Measurements from ENCODE around the gene PHYHD1. TPM values are rescaled to one million over a fixed set of nuclear protein-coding genes. Genes with fewer than 3 reads are reported as not detected.
"Not testable (repeated sequence)": the region's sequence is repeated elsewhere in the genome, so short reads cannot be mapped to it uniquely, and the experiment has no call there.

The PHYHD1 gene
- total RNA-seq, 1 experiment from 2014 or later = 18.0 TPM

GRCh38 chr9:128947527-128948301 is 26.9 kb downstream of the PHYHD1 start, which contains the start of the genes DOLK and NUP188:
TSS of gene DOLK (minus strand) at chr9:128947603. CDS start at chr9:128947303, 300 bp downstream.
TSS of gene NUP188 (plus strand) at chr9:128947699. CDS start at chr9:128947720, 21 bp downstream.
- peak within 1 kb of the TSS; percentile 90 to 100 (median 99) for H3K27ac Mint-ChIP-seq
- H2AFZ ChIP-seq (ENCODE audit: low read length) = no peak within 1 kb of the TSS
- TF ChIP-seq, protein P1, sequence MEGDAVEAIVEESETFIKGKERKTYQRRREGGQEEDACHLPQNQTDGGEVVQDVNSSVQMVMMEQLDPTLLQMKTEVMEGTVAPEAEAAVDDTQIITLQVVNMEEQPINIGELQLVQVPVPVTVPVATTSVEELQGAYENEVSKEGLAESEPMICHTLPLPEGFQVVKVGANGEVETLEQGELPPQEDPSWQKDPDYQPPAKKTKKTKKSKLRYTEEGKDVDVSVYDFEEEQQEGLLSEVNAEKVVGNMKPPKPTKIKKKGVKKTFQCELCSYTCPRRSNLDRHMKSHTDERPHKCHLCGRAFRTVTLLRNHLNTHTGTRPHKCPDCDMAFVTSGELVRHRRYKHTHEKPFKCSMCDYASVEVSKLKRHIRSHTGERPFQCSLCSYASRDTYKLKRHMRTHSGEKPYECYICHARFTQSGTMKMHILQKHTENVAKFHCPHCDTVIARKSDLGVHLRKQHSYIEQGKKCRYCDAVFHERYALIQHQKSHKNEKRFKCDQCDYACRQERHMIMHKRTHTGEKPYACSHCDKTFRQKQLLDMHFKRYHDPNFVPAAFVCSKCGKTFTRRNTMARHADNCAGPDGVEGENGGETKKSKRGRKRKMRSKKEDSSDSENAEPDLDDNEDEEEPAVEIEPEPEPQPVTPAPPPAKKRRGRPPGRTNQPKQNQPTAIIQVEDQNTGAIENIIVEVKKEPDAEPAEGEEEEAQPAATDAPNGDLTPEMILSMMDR (conservative IDR thresholded peaks at IDR 0.05) = no peak
- H3K4me2 ChIP-seq (ENCODE audit: insufficient read depth, insufficient read length, low read length) = peak within 1 kb of the TSS; percentile 53
- H3K27me3 ChIP-seq (ENCODE audit: insufficient read depth, low read length) = no peaks in the 10 kb centered on the region
- peak within 1 kb of the TSS; percentile 86 for H3K18ac ChIP-seq (ENCODE audit: insufficient read length, low read depth, low read length)
- no peak within 1 kb of the TSS for H2AK5ac ChIP-seq (ENCODE audit: insufficient read length, low read length)
- peaks cover 2% of the 10 kb centered on the region; the same call in 1 of the 2 replicates for H3K27me3 Mint-ChIP-seq (ENCODE audit: low read depth)
- no peak within 1 kb of the TSS for H3T11ph ChIP-seq (ENCODE audit: low read length)
- H3K9me3 ChIP-seq (ENCODE audit: control insufficient read depth, low read depth, low read length) = no peaks in the 10 kb centered on the region
- H3K4me1 ChIP-seq (ENCODE audit: insufficient read depth, low read length) = peaks cover 4% of the 10 kb centered on the region; the same call in 1 of the 2 replicates
- no CpG with 5 or more reads among the region's 86 CpGs for WGBS (ENCODE audit: extremely low coverage, insufficient read length, low lambda C conversion rate)
- H3K14ac ChIP-seq (ENCODE audit: insufficient read depth, low read length) = peak within 1 kb of the TSS; percentile 83
- no peak within 1 kb of the TSS for H2BK20ac ChIP-seq (ENCODE audit: low read depth, low read length, poor library complexity, severe bottlenecking)
- H2BK120ac ChIP-seq (ENCODE audit: low read depth, low read length, poor library complexity, severe bottlenecking) = no peak within 1 kb of the TSS
- no peak within 1 kb of the TSS for H4K8ac ChIP-seq (replicated peaks; ENCODE audit: insufficient read length, low read depth, low read length)
- H3K56ac ChIP-seq (ENCODE audit: insufficient read length, low read depth, low read length) = no peak within 1 kb of the TSS
- no peak within 1 kb of the TSS for H3K23ac ChIP-seq (ENCODE audit: insufficient read length, low read depth, low read length)
- H2BK15ac ChIP-seq (ENCODE audit: low read depth, low read length) = no peak within 1 kb of the TSS
- no peaks in the 10 kb centered on the region for H3K79me1 ChIP-seq (ENCODE audit: insufficient read depth, low read depth, low read length, poor library complexity, severe bottlenecking)
- H3K4me3 Mint-ChIP-seq = peak within 1 kb of the TSS; percentile 98 to 99
- no peak within 1 kb of the TSS for H3K27ac ChIP-seq (ENCODE audit: insufficient read length, low read depth, low read length)
- no peak within 1 kb of the TSS for H4K5ac ChIP-seq (ENCODE audit: insufficient read length, low read depth, low read length)
- peaks cover 12% of the 10 kb centered on the region for H3K23me2 ChIP-seq (ENCODE audit: insufficient read length, low read depth, low read length, poor library complexity, severe bottlenecking)
- H4K91ac ChIP-seq (ENCODE audit: insufficient read length, low read depth, low read length) = no peak within 1 kb of the TSS
- H3K4ac ChIP-seq (ENCODE audit: low read depth, low read length) = no peak within 1 kb of the TSS
- H3K79me2 ChIP-seq (ENCODE audit: insufficient read depth, low read length) = no peaks in the 10 kb centered on the region; the same call in 1 of the 2 replicates
- peaks cover 4% of the 10 kb centered on the region for H4K20me1 ChIP-seq (ENCODE audit: control insufficient read depth, insufficient read depth, insufficient read length)
- peak within 1 kb of the TSS; percentile 82 for H3K9ac ChIP-seq (ENCODE audit: extremely low read depth, insufficient read length, low read length)
- no peaks in the 10 kb centered on the region for H3K9me3 Mint-ChIP-seq
- peaks cover 14 to 47% (median 32%) of the 10 kb centered on the region in 3 experiments; a peak in 6 of 7 replicates for H3K36me3 Mint-ChIP-seq (ENCODE audit: insufficient read depth in 1 of 3, low read depth in 3 of 3)
- no peak within 1 kb of the TSS for H2BK12ac ChIP-seq (ENCODE audit: insufficient read length, low read depth, low read length)
- DNase-seq = peak; percentile 92
- H3K4me1 Mint-ChIP-seq = peaks cover 11 to 17% of the 10 kb centered on the region in 2 experiments
- no peak within 1 kb of the TSS for H2BK5ac ChIP-seq (ENCODE audit: insufficient read length, low read length)

DNA sequence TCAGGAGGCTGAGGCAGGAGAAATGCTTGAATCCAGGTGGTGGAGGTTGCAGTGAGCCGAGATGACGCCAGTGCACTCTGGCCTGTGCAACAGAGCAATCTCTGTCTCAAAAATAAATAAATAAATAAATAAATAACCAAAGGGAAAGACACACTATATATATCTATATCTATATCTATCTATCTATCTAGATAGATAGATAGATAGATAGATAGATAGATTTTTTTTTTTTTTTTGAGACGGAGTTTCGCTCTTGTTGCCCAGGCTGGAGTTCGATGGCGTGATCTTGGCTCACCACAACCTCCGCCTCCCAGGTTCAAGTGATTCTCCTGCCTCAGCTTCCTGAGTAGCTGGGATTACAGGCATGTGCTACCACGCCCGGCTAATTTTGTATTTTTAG is 40.6 kb downstream of the PHYHD1 start:
- H3K14ac ChIP-seq (ENCODE audit: insufficient read depth, low read length); H3K23me2 ChIP-seq (ENCODE audit: insufficient read length, low read depth, low read length, poor library complexity, severe bottlenecking); H3K27ac ChIP-seq (ENCODE audit: insufficient read length, low read depth, low read length); H2BK20ac ChIP-seq (ENCODE audit: low read depth, low read length, poor library complexity, severe bottlenecking); H4K20me1 ChIP-seq (ENCODE audit: control insufficient read depth, insufficient read depth, insufficient read length); H3K4me1 ChIP-seq (ENCODE audit: insufficient read depth, low read length); H3K4me3 Mint-ChIP-seq; H3K27ac Mint-ChIP-seq; H3K23ac ChIP-seq (ENCODE audit: insufficient read length, low read depth, low read length); H3K27me3 ChIP-seq (ENCODE audit: insufficient read depth, low read length); H4K91ac ChIP-seq (ENCODE audit: insufficient read length, low read depth, low read length); H3T11ph ChIP-seq (ENCODE audit: low read length); H2AK5ac ChIP-seq (ENCODE audit: insufficient read length, low read length); H2BK15ac ChIP-seq (ENCODE audit: low read depth, low read length); H3K27me3 Mint-ChIP-seq (ENCODE audit: low read depth); H3K79me1 ChIP-seq (ENCODE audit: insufficient read depth, low read depth, low read length, poor library complexity, severe bottlenecking); H3K9me3 Mint-ChIP-seq; H3K56ac ChIP-seq (ENCODE audit: insufficient read length, low read depth, low read length); H3K4me1 Mint-ChIP-seq; H4K5ac ChIP-seq (ENCODE audit: insufficient read length, low read depth, low read length); DNase-seq; H3K79me2 ChIP-seq (ENCODE audit: insufficient read depth, low read length); H3K18ac ChIP-seq (ENCODE audit: insufficient read length, low read depth, low read length); H3K4ac ChIP-seq (ENCODE audit: low read depth, low read length); H2BK120ac ChIP-seq (ENCODE audit: low read depth, low read length, poor library complexity, severe bottlenecking); H2AFZ ChIP-seq (ENCODE audit: low read length); H2BK12ac ChIP-seq (ENCODE audit: insufficient read length, low read depth, low read length); H3K9ac ChIP-seq (ENCODE audit: extremely low read depth, insufficient read length, low read length); H3K9me3 ChIP-seq (ENCODE audit: control insufficient read depth, low read depth, low read length); H2BK5ac ChIP-seq (ENCODE audit: insufficient read length, low read length); H4K8ac ChIP-seq (replicated peaks; ENCODE audit: insufficient read length, low read depth, low read length); H3K4me2 ChIP-seq (ENCODE audit: insufficient read depth, insufficient read length, low read length): not testable (repeated sequence)
- H3K36me3 Mint-ChIP-seq (ENCODE audit: insufficient read depth in 1 of 3, low read depth in 3 of 3) = peaks cover 32 to 75% (median 53%) of the 10 kb centered on the region in 3 experiments
- no CpG with 5 or more reads among the region's 9 CpGs for WGBS (ENCODE audit: extremely low coverage, insufficient read length, low lambda C conversion rate)
